Measurements from ENCODE around the gene ARL16. TPM values are rescaled to one million over a fixed set of nuclear protein-coding genes. Genes with fewer than 3 reads are reported as not detected.

Gene ARL16
- total and polyA plus RNA-seq, 4 donors: 7.9 to 24.3 (median 11.3) TPM

DNA sequence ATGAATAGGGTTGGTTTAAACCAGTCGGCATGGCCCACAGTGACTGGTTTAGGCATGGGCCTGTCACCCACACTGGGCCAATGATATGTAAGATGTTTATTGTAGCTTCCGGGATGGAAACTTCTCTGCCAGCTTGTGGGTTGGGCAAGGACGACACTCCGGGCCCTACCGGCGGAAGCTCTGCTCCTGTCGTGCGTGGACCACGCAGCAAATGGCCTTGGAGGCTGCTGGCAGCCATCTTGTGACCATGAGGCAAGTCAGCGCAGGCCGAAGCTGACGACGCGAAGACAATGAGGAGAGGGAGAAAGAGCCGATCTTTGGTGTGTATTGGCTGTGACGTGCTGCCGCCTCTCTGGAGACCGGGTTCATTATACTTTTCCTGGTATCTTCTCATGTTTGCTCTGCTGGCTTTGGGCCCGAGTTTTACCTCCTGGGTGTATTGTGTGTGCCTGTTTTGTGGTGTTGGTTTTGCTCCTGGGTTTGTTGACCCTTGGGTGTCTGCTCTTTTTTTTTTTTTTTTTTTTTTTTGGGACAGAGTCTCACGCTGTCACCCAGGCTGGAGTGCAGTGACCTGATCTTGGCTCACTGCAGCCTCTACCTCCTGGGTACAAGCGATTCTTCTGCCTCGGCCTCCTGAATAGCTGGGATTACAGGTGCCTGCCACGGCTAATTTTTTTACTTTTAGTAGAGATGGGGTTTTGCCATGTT lies 43.9 kb upstream of the ARL16 start (continued):
- TF ChIP-seq, protein P1, sequence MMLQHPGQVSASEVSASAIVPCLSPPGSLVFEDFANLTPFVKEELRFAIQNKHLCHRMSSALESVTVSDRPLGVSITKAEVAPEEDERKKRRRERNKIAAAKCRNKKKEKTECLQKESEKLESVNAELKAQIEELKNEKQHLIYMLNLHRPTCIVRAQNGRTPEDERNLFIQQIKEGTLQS (IDR thresholded peaks at IDR 0.05): no peak
- peak; percentile 92 for TF ChIP-seq SP1 (IDR thresholded peaks at IDR 0.05)
- peak; percentile 49 to 86 for TF ChIP-seq GABPA (IDR thresholded peaks at IDR 0.05 in 1 of 2, conservative IDR thresholded peaks at IDR 0.05 in 1 of 2)
- peak; percentile 62 for TF ChIP-seq FOXA2 (IDR thresholded peaks at IDR 0.05)

DNA sequence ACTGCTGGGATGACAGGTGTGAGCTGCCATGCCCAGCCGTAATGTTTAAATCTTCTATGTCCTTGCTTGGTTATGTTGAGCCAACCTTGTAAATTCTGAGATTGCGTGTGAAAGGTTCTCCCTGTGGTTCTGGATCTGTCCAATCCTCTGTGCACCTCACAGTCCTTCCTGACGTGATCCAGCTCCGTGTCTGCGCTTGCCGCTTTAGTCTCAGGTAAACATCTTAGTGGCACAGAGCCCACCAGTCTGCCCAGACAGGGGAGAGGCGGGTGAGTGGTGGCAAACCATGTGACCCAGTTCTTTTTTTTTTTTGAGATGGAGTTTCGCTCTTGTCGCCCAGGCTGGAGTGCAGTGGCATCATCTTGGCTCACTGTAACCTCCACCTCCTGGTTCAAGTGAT lies 42.4 kb upstream of the ARL16 start:
- no peaks in the 10 kb centered on the region for H3K36me3 ChIP-seq (ENCODE audit: control insufficient read depth in 4 of 4, insufficient read depth in 3 of 4, low read depth in 1 of 4, low read length in 3 of 4)
- H3K9me3 ChIP-seq (ENCODE audit: control insufficient read depth in 4 of 4, low read length in 3 of 4): no peaks in the 10 kb centered on the region
- TF ChIP-seq SP1 (IDR thresholded peaks at IDR 0.05): no peak
- no peak for TF ChIP-seq GABPA (IDR thresholded peaks at IDR 0.05 in 1 of 2, conservative IDR thresholded peaks at IDR 0.05 in 1 of 2)
- TF ChIP-seq, protein P2, sequence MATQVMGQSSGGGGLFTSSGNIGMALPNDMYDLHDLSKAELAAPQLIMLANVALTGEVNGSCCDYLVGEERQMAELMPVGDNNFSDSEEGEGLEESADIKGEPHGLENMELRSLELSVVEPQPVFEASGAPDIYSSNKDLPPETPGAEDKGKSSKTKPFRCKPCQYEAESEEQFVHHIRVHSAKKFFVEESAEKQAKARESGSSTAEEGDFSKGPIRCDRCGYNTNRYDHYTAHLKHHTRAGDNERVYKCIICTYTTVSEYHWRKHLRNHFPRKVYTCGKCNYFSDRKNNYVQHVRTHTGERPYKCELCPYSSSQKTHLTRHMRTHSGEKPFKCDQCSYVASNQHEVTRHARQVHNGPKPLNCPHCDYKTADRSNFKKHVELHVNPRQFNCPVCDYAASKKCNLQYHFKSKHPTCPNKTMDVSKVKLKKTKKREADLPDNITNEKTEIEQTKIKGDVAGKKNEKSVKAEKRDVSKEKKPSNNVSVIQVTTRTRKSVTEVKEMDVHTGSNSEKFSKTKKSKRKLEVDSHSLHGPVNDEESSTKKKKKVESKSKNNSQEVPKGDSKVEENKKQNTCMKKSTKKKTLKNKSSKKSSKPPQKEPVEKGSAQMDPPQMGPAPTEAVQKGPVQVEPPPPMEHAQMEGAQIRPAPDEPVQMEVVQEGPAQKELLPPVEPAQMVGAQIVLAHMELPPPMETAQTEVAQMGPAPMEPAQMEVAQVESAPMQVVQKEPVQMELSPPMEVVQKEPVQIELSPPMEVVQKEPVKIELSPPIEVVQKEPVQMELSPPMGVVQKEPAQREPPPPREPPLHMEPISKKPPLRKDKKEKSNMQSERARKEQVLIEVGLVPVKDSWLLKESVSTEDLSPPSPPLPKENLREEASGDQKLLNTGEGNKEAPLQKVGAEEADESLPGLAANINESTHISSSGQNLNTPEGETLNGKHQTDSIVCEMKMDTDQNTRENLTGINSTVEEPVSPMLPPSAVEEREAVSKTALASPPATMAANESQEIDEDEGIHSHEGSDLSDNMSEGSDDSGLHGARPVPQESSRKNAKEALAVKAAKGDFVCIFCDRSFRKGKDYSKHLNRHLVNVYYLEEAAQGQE (IDR thresholded peaks at IDR 0.05): no peak
- TF ChIP-seq HNF4A (conservative IDR thresholded peaks at IDR 0.05): no peak
- TF ChIP-seq JUND (IDR thresholded peaks at IDR 0.05): no peak
- TF ChIP-seq TAF1 (conservative IDR thresholded peaks at IDR 0.05): no peak
- TF ChIP-seq, protein P3, sequence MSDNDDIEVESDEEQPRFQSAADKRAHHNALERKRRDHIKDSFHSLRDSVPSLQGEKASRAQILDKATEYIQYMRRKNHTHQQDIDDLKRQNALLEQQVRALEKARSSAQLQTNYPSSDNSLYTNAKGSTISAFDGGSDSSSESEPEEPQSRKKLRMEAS (IDR thresholded peaks at IDR 0.05): no peak
- TF ChIP-seq FOXA1 (IDR thresholded peaks at IDR 0.05): no peak
- TF ChIP-seq, protein P4, sequence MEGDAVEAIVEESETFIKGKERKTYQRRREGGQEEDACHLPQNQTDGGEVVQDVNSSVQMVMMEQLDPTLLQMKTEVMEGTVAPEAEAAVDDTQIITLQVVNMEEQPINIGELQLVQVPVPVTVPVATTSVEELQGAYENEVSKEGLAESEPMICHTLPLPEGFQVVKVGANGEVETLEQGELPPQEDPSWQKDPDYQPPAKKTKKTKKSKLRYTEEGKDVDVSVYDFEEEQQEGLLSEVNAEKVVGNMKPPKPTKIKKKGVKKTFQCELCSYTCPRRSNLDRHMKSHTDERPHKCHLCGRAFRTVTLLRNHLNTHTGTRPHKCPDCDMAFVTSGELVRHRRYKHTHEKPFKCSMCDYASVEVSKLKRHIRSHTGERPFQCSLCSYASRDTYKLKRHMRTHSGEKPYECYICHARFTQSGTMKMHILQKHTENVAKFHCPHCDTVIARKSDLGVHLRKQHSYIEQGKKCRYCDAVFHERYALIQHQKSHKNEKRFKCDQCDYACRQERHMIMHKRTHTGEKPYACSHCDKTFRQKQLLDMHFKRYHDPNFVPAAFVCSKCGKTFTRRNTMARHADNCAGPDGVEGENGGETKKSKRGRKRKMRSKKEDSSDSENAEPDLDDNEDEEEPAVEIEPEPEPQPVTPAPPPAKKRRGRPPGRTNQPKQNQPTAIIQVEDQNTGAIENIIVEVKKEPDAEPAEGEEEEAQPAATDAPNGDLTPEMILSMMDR (IDR thresholded peaks at IDR 0.05; ENCODE audit: low read depth, low read length, missing input control): no peak
- no peak for TF ChIP-seq YY1 (IDR thresholded peaks at IDR 0.05)
- TF ChIP-seq RAD21 (IDR thresholded peaks at IDR 0.05): no peak
- TF ChIP-seq EGR1 (IDR thresholded peaks at IDR 0.05; ENCODE audit: low read depth in 2 of 2): no peak
- H3K9ac ChIP-seq (ENCODE audit: low read depth in 1 of 2, low read length in 2 of 2): no peak overlapping the region
- peaks cover 12 to 47% (median 33%) of the 10 kb centered on the region in 4 donors for H3K4me1 ChIP-seq (ENCODE audit: control insufficient read depth in 4 of 4, insufficient read depth in 4 of 4, low read length in 3 of 4)
- H3K4me3 ChIP-seq (ENCODE audit: low read depth in 1 of 3, low read length in 3 of 3): no peak overlapping the region
- no peak for DNase-seq (ENCODE audit: low spot score)
- no peaks in the 10 kb centered on the region for H3K27me3 ChIP-seq (ENCODE audit: control insufficient read depth in 4 of 4, insufficient read depth in 4 of 4, low read length in 3 of 4)
- H3K27ac ChIP-seq (ENCODE audit: low read depth in 1 of 2, low read length in 2 of 2): no peak overlapping the region
- WGBS: 74% methylated on average over 9 of the region's 9 CpGs

DNA sequence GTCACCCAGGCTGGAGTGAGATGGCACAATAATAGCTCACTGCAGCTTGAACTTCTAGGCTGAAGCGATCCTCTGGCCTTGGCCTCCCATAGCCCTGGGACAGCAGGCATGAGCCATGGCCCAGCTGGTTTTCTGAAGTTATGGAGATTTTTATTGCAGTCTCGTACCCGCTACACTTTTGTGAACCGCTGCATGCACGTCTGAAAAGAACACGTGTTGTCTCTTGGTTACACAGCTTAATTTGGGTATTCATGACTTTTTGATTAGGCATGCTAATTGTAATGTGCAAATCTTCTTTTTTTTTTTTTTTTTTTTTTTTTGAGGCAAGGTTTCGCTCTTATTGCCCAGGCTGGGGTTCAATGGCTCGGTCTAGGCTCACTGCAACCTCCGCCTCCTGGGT lies 41.8 kb upstream of the ARL16 start:
- no peaks in the 10 kb centered on the region for H3K27me3 ChIP-seq (ENCODE audit: control insufficient read depth in 4 of 4, insufficient read depth in 4 of 4, low read length in 3 of 4)
- peaks cover 12 to 50% (median 35%) of the 10 kb centered on the region in 4 donors for H3K4me1 ChIP-seq (ENCODE audit: control insufficient read depth in 4 of 4, insufficient read depth in 4 of 4, low read length in 3 of 4)
- no peaks in the 10 kb centered on the region for H3K36me3 ChIP-seq (ENCODE audit: control insufficient read depth in 4 of 4, insufficient read depth in 3 of 4, low read depth in 1 of 4, low read length in 3 of 4)
- H3K9ac ChIP-seq (ENCODE audit: low read depth in 1 of 2, low read length in 2 of 2): no peak overlapping the region
- H3K27ac ChIP-seq (ENCODE audit: low read depth in 1 of 2, low read length in 2 of 2): no peak overlapping the region
- no peak for TF ChIP-seq TAF1 (conservative IDR thresholded peaks at IDR 0.05)
- H3K4me3 ChIP-seq (ENCODE audit: low read depth in 1 of 3, low read length in 3 of 3): no peak overlapping the region
- 90% methylated on average over 9 of the region's 9 CpGs for WGBS
- no peaks in the 10 kb centered on the region for H3K9me3 ChIP-seq (ENCODE audit: control insufficient read depth in 4 of 4, low read length in 3 of 4)
- no peak for DNase-seq (ENCODE audit: low spot score)
